SK-N-MC (cell line): ENCODE results near the gene BPIFB1.

Source experiments
- EZH2 ChIP-seq: fragments of 200-600 bp; sonication (generic); IDR thresholded peaks from one replicate; pipeline ENCODE4 v1.6.1; 2017; ENCODE audit warnings: antibody characterized with exemption
- POLR2AphosphoS5 ChIP-seq: IDR thresholded peaks from 2 replicates; pipeline ENCODE4 v1.6.1; 2012; ENCODE audit warnings: mild to moderate bottlenecking, low read depth, low read length, borderline replicate concordance

- TF ChIP-seq EZH2, result no peak
- TF ChIP-seq POLR2AphosphoS5, result no peak
These were observed 39.4 kb downstream of the BPIFB1 start for GRCh38 chr20:33322456-33322855.
